ENCODE data around the gene ACTR3C. TPM values are rescaled to one million over a fixed set of nuclear protein-coding genes. Genes with fewer than 3 reads are reported as not detected.
A peak's percentile ranks its signal among the peaks of the same experiment; 100 is the strongest.

Gene ACTR3C
- total RNA-seq, 1 donor from 2014 or later, result 20.1 TPM

DNA sequence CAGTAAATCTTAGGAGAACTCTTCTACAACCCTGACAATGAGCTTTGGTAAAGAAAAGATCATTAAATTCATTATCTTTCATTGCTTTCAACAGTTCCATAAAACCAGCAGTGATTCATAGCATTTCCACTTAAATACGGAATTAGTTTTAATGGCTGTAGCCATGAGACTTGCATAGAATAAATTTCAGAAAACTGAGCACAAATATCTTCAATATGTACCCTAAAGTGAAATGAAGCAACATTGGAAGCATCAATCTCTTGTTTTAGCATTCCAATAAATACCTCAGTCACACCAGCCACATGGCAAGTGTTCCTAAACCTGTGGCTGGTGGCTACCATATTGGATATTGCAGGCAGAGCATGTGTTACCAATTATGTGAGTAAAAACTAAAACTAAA, 21.7 kb upstream of the ACTR3C start:
- no peak for ATAC-seq
- intact Hi-C loops (cut with DNase I), result no loop called here
- DNase-seq, result no peak
- Histone ChIP-seq H3K4me3 (no peak overlapping the region), H3K4me1 (peaks cover 5% of the 10 kb centered on the region), H3K27ac (no peak overlapping the region), H3K9me3 (no peaks in the 10 kb centered on the region), H3K36me3 (no peaks in the 10 kb centered on the region), H3K27me3 (peaks cover 18% of the 10 kb centered on the region)
- TF ChIP-seq CTCF (IDR thresholded peaks at IDR 0.05), result no peak

DNA sequence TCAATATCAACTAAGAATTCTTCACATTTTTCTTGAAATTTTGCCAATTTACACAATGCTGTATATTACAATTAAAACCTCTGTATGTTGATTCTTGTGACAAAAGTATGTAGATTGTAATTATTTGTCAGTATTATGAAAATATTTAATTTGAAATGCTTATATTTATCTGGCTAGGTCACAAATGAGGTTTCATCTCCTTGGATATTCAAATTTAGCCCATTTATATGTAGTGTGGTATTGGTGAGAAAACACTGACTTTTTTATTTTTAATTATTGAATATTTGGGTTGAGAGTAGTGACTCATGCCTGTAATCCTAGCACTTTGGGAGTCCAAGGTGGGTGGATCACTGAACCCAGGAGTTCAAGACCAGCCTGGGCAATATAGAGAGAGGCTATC, 21.0 kb upstream of the ACTR3C start:
- Histone ChIP-seq H3K27me3 (peaks cover 18% of the 10 kb centered on the region), H3K36me3 (no peaks in the 10 kb centered on the region), H3K4me1 (peaks cover 7% of the 10 kb centered on the region), H3K9me3 (no peaks in the 10 kb centered on the region), H3K4me3 (no peak overlapping the region), H3K27ac (no peak overlapping the region)
- no peak for DNase-seq
- intact Hi-C loops (cut with DNase I), result no loop called here
- TF ChIP-seq CTCF (IDR thresholded peaks at IDR 0.05), result no peak
- no peak for ATAC-seq

- intact Hi-C loops (cut with DNase I), result no loop called here
- peaks cover 18% of the 10 kb centered on the region for H3K27me3 ChIP-seq
- H3K9me3 ChIP-seq, result no peaks in the 10 kb centered on the region
- H3K4me3 ChIP-seq, result no peak overlapping the region
- DNase-seq (peak; percentile 12), ATAC-seq (no peak)
- peaks cover 7% of the 10 kb centered on the region for H3K4me1 ChIP-seq
- no peak overlapping the region for H3K27ac ChIP-seq
- no peak for TF ChIP-seq CTCF (IDR thresholded peaks at IDR 0.05)
- no peaks in the 10 kb centered on the region for H3K36me3 ChIP-seq
Observed at GRCh38 chr7:150343225-150343624, 19.9 kb upstream of the ACTR3C start.

- Histone ChIP-seq H3K4me3 (no peak overlapping the region), H3K36me3 (peaks cover 4% of the 10 kb centered on the region), H3K27me3 (peaks cover 18% of the 10 kb centered on the region), H3K9me3 (no peaks in the 10 kb centered on the region), H3K4me1 (peaks cover 7% of the 10 kb centered on the region), H3K27ac (peak overlapping the region; percentile 11)
- intact Hi-C loops (cut with DNase I), result no loop called here
- ATAC-seq (no peak), DNase-seq (peak; percentile 41)
- TF ChIP-seq CTCF (IDR thresholded peaks at IDR 0.05), result no peak
Observed at GRCh38 chr7:150342121-150342408, 18.7 kb upstream of the ACTR3C start.

DNA sequence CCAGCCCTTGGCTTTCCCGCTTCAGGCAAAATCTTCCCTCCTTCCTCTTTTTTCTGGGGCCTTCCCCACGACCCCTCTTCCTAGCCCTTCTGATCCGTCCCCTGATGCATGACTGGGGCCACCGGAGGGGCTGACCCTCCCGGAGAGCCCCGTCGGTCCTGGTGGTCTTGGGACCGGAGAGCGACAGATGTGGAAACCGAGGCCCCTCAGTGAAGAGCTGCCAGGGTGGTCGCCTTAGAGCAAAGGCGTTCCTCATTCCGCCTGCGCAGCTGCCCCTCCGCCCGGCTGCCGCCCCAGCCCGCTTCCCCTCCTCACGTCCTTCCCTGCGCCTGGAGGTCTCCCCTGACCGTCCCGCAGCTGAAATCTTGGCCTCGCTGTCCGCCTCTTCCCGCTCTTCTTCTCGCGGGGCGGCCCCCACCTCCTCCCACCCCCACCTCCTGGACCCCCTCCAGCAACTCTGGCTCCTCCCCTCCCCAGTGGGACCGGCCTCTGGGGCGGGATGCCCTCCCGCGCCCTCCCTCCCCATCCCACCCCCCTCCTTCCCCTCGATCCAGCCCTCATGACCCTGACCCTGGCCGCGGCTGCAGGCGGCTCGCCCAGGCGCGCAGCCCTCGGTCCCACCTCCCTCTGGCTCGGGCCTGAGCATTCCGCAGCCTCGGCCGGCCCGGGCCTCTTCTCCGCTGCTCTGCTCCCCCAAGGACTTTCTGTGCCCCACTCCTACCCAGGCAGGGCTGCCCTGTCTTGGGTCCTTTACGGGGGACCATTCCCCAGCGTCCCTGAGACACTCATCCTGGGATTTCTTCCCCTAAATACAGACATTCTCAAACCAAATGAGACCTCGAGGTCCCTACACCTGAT, 18.1 kb upstream of the ACTR3C start, which contains the start of gene RARRES2:
Gene RARRES2, minus strand, starts transcription at position 367 of the 858 bp plus-strand sequence. CDS start 1,020 bp downstream, outside the sequence.
- peak; percentile 72 for ATAC-seq
- no peak for TF ChIP-seq CTCF (IDR thresholded peaks at IDR 0.05)
- no peaks in the 10 kb centered on the region for H3K9me3 ChIP-seq
- H3K4me3 ChIP-seq, result peak within 1 kb of the TSS; percentile 58
- intact Hi-C loops (cut with DNase I), result no loop called here
- H3K36me3 ChIP-seq, result peaks cover 4% of the 10 kb centered on the region
- peak; percentile 73 for DNase-seq
- H3K4me1 ChIP-seq, result peaks cover 7% of the 10 kb centered on the region
- peak within 1 kb of the TSS; percentile 85 for H3K27ac ChIP-seq
- H3K27me3 ChIP-seq, result peaks cover 18% of the 10 kb centered on the region
